Ishikawa (cell line): ENCODE data around the gene ACTRT2.

ENCODE experiments used
- CEBPB ChIP-seq: IDR thresholded peaks from 2 replicates; pipeline ENCODE4 v1.6.1; 2012
- CREB1 ChIP-seq: IDR thresholded peaks from 2 replicates; pipeline ENCODE4 v1.6.1; 2012; ENCODE audit warnings: low read depth
- EGR1 ChIP-seq: IDR thresholded peaks from 2 replicates; pipeline ENCODE4 v1.6.1; 2012
- EP300 ChIP-seq: IDR thresholded peaks from 2 replicates; pipeline ENCODE4 v1.6.1; 2012; ENCODE audit warnings: borderline replicate concordance
- FOXM1 ChIP-seq: IDR thresholded peaks from 2 replicates; pipeline ENCODE4 v1.6.1; 2012; ENCODE audit warnings: low read depth, borderline replicate concordance
- MAX ChIP-seq: IDR thresholded peaks from 2 replicates; pipeline ENCODE4 v1.6.1; 2012
- NFIC ChIP-seq: IDR thresholded peaks from 2 replicates; pipeline ENCODE4 v1.6.1; 2012
- RAD21 ChIP-seq: IDR thresholded peaks from 2 replicates; pipeline ENCODE4 v1.6.1; 2012; ENCODE audit warnings: low read depth
- TAF1 ChIP-seq: IDR thresholded peaks from 2 replicates; pipeline ENCODE4 v1.6.1; 2012; ENCODE audit warnings: low read depth, mild to moderate bottlenecking
- TCF12 ChIP-seq: IDR thresholded peaks from 2 replicates; pipeline ENCODE4 v1.6.1; 2012; ENCODE audit warnings: low read depth
- TEAD4 ChIP-seq: IDR thresholded peaks from 2 replicates; pipeline ENCODE4 v1.6.1; 2012
- USF1 ChIP-seq: IDR thresholded peaks from 2 replicates; pipeline ENCODE4 v1.6.1; 2012
- YY1 ChIP-seq: IDR thresholded peaks from 2 replicates; pipeline ENCODE4 v1.6.1; 2012; ENCODE audit warnings: low read depth
- ZBTB7A ChIP-seq: IDR thresholded peaks from 2 replicates; pipeline ENCODE4 v1.6.1; 2012; ENCODE audit warnings: low read depth
- TF ChIP-seq, protein P1 (sequence below): IDR thresholded peaks from 2 replicates; pipeline ENCODE4 v1.6.1; 2012; ENCODE audit warnings: low read depth, mild to moderate bottlenecking

ACTRT2 gene

GRCh38 chr1:2978691-2979190, 42.5 kb upstream of the ACTRT2 start:
- TF ChIP-seq FOXM1 (no peak), RAD21 (no peak), TCF12 (no peak), TAF1 (no peak), NFIC (no peak), CEBPB (no peak), MAX (no peak), USF1 (no peak), YY1 (no peak)
- TF ChIP-seq, protein P1, sequence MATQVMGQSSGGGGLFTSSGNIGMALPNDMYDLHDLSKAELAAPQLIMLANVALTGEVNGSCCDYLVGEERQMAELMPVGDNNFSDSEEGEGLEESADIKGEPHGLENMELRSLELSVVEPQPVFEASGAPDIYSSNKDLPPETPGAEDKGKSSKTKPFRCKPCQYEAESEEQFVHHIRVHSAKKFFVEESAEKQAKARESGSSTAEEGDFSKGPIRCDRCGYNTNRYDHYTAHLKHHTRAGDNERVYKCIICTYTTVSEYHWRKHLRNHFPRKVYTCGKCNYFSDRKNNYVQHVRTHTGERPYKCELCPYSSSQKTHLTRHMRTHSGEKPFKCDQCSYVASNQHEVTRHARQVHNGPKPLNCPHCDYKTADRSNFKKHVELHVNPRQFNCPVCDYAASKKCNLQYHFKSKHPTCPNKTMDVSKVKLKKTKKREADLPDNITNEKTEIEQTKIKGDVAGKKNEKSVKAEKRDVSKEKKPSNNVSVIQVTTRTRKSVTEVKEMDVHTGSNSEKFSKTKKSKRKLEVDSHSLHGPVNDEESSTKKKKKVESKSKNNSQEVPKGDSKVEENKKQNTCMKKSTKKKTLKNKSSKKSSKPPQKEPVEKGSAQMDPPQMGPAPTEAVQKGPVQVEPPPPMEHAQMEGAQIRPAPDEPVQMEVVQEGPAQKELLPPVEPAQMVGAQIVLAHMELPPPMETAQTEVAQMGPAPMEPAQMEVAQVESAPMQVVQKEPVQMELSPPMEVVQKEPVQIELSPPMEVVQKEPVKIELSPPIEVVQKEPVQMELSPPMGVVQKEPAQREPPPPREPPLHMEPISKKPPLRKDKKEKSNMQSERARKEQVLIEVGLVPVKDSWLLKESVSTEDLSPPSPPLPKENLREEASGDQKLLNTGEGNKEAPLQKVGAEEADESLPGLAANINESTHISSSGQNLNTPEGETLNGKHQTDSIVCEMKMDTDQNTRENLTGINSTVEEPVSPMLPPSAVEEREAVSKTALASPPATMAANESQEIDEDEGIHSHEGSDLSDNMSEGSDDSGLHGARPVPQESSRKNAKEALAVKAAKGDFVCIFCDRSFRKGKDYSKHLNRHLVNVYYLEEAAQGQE, result no peak

DNA sequence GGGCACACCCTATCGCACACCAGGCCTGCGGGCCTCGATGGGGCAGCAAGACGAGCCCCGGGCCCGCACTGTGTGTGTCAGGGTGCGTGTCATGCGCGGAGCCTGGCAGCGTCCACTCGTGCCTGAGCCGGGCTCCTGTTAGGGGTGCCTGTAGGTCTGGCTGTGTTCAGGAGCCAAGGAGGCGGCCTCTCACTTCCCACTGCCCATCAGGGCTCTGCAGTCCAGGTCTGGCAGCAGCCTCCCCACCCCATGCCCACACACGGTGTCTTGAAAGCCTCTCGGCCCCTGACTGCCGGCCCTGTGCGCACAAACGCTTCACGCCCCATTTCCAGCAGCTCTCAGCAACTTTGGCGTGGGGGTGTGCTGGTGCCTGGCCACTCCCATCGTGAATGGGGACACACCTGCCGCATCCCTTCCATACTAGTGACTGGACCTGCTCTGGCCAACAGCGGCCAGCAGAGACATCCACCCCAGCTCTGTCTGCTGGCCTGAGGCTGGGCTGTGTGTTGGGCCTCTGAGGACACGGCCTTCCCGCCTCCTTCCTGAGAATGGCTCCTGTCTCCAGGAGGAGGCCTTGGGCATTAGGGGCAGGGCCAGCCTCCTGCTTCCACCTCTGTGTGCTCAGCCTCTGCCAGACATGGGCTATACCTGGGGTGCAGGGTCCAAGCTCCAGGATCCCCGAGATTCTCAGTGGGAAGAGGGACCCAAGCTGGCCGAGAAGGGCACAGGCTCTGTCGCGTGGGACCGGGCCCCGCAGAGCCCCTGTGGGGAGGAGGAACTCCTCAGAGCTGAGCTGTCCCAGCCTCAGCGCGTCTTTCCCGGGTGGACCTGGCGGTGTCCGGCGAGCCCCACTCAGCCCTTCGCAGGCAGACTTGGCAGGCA, 41.8 kb upstream of the ACTRT2 start:
- TF ChIP-seq FOXM1 (no peak), NFIC (no peak), EP300 (no peak), TCF12 (no peak), MAX (no peak), EGR1 (no peak), TAF1 (no peak), USF1 (no peak)
- TF ChIP-seq, protein P1, result no peak

DNA sequence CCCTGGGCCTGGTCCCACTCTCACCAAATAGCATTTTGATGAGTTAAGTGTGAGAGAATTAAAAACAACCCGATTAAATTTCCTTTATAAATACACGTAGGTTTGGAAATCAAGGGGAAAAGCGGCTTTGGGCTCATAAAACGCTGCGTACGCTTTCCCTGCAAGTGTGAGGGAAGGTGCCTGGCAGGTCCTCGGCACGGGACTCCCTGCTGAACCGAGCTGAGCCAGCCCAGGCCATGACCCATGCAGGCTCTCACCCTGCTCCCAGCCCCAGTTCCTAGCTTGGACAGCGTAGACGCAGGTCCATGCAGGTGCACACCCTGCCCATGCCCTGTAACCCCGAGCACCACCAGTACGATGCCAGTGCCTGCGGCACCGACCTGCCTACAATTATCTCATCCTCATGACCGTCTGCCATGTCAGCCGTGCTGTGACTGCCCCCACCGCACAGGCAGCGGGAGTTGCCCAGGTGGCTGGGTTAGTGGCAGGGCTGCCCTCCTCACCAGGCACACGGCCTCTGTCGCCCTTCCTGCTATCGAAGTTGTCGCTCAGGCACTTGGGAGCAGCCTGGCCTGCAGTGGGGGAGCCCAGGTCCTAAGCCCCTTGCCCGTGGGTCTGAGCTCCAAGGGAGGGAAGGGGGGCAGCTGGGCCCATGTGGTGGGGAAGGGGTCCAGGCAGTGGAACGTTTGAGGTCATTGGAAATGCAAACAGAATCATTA, 41.0 kb upstream of the ACTRT2 start:
- no peak for TF ChIP-seq TAF1
- no peak for TF ChIP-seq EP300
- no peak for TF ChIP-seq TEAD4
- TF ChIP-seq YY1, result no peak
- no peak for TF ChIP-seq CREB1
- TF ChIP-seq TCF12, result no peak
- TF ChIP-seq EGR1, result no peak
- no peak for TF ChIP-seq USF1
- TF ChIP-seq CEBPB, result no peak
- TF ChIP-seq, protein P1, result no peak
- TF ChIP-seq FOXM1, result no peak
- no peak for TF ChIP-seq RAD21
- TF ChIP-seq ZBTB7A, result no peak
- TF ChIP-seq NFIC, result no peak
- no peak for TF ChIP-seq MAX
